Measurements from ENCODE around the gene ELL2.

ELL2 gene

DNA sequence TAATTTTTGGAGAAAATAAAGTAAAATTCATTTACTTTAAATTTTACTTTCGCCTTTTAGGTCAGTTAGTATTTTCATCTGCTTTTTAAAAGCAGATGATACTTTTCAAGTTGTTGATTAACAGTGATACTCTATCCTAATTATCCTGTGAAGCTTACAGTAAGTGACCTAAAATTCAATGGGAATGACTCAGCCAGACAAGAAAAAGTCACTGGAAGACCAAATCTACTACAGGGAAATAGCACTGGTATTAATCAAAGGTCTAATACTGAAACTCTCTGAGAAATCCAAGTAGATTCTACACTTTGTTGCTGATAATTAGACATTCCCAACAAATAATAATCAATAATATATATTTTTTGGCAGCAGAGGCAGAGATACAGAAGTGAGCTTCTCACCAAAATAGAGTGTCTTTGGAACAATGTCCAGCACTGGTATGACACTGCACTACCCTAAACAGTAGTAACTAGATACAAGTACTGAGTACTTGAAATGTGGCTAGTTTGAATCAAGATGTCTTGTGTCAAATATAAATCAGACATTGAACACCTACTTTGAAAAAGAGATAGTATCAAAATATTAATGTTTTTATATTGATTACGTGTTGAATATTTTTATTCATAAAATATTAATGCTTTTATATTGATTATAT, 22.8 kb upstream of the ELL2 start:
- H3K27ac ChIP-seq = no peak overlapping the region
- TF ChIP-seq Cebpa-rat (IDR thresholded peaks at IDR 0.05) = no peak
- H3K4me2 ChIP-seq = no peak overlapping the region
- H3K4me1 ChIP-seq = peaks cover 8% of the 10 kb centered on the region
- H3K9me3 ChIP-seq = no peaks in the 10 kb centered on the region
- H3K27me3 ChIP-seq = no peaks in the 10 kb centered on the region
- H3K9ac ChIP-seq = no peak overlapping the region
- no peak overlapping the region for H3K4me3 ChIP-seq
- H4K20me1 ChIP-seq = no peaks in the 10 kb centered on the region
- no peaks in the 10 kb centered on the region for H3K36me3 ChIP-seq

DNA sequence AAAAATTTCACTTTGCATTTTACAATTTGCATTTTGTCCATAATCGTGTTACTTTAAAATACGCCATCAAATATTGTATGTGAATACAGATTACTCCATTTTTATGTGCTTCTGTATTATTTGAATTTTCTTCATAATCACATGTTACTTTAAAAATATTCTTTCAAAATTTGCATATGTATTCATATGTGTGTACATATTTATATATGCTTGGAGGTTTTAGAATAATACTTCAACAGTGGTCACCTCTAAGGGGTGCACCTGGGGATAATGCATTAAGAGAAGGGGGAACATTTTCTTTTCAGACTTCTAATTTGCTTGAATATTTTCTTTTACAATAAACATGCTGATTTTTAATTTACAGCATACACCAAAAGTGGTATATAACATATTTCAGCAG, 21.9 kb upstream of the ELL2 start:
- no peak for TF ChIP-seq Cebpa-rat (IDR thresholded peaks at IDR 0.05)
- no peak overlapping the region for H3K4me2 ChIP-seq
- H3K27me3 ChIP-seq = no peaks in the 10 kb centered on the region
- H3K27ac ChIP-seq = no peak overlapping the region
- no peaks in the 10 kb centered on the region for H3K9me3 ChIP-seq
- no peak overlapping the region for H3K9ac ChIP-seq
- H4K20me1 ChIP-seq = no peaks in the 10 kb centered on the region
- H3K36me3 ChIP-seq = no peaks in the 10 kb centered on the region
- H3K4me1 ChIP-seq = peaks cover 8% of the 10 kb centered on the region
- H3K4me3 ChIP-seq = no peak overlapping the region

GRCh38 chr5:95983080-95983479, 21.4 kb upstream of the ELL2 start:
- no peak for TF ChIP-seq Cebpa-rat (IDR thresholded peaks at IDR 0.05)
- no peaks in the 10 kb centered on the region for H3K27me3 ChIP-seq
- no peaks in the 10 kb centered on the region for H3K36me3 ChIP-seq
- H3K27ac ChIP-seq = no peak overlapping the region
- no peak overlapping the region for H3K4me2 ChIP-seq
- H4K20me1 ChIP-seq = no peaks in the 10 kb centered on the region
- H3K9ac ChIP-seq = no peak overlapping the region
- H3K4me1 ChIP-seq = peaks cover 8% of the 10 kb centered on the region
- no peaks in the 10 kb centered on the region for H3K9me3 ChIP-seq
- no peak overlapping the region for H3K4me3 ChIP-seq

- Histone ChIP-seq H4K20me1 (no peaks in the 10 kb centered on the region), H3K27ac (no peak overlapping the region), H3K4me2 (no peak overlapping the region), H3K27me3 (no peaks in the 10 kb centered on the region), H3K4me1 (peaks cover 6% of the 10 kb centered on the region), H3K36me3 (no peaks in the 10 kb centered on the region), H3K9ac (no peak overlapping the region), H3K4me3 (no peak overlapping the region), H3K9me3 (no peaks in the 10 kb centered on the region)
- TF ChIP-seq Cebpa-rat (IDR thresholded peaks at IDR 0.05) = no peak
These were observed 15.0 kb upstream of the ELL2 start for GRCh38 chr5:95976606-95977005.

GRCh38 chr5:95975703-95976102, 14.1 kb upstream of the ELL2 start:
- no peak overlapping the region for H3K4me3 ChIP-seq
- no peaks in the 10 kb centered on the region for H4K20me1 ChIP-seq
- H3K4me1 ChIP-seq = no peaks in the 10 kb centered on the region
- no peak for TF ChIP-seq Cebpa-rat (IDR thresholded peaks at IDR 0.05)
- H3K36me3 ChIP-seq = no peaks in the 10 kb centered on the region
- H3K27ac ChIP-seq = no peak overlapping the region
- H3K27me3 ChIP-seq = no peaks in the 10 kb centered on the region
- H3K4me2 ChIP-seq = no peak overlapping the region
- H3K9ac ChIP-seq = no peak overlapping the region
- H3K9me3 ChIP-seq = no peaks in the 10 kb centered on the region

DNA sequence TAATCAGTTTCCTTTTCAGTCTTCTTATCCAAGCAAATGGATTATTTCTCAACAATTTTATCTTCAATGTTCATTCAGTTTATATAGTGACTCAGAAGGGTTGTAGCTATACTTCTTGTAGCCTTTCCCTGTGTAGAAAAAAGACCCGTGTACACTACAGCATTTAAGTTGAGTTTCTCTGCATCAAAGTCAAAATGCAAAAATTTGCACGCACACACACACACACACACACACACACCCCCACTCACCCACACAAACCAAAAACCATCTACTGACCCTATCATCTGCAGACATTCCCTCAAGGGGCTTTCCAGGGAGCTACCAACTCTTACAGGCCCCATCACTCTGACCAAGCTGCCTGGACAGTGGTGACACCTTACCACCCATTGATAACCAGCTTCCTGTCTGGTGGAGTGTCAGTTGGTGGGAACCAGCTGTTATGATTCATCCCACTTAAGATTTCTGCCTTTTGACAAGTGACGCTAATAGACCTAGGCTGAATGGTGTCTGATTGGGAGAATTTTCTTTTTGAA, 12.2 kb upstream of the ELL2 start:
- no peak overlapping the region for H3K9ac ChIP-seq
- H3K4me3 ChIP-seq = no peak overlapping the region
- H3K27me3 ChIP-seq = no peaks in the 10 kb centered on the region
- H3K36me3 ChIP-seq = no peaks in the 10 kb centered on the region
- no peak overlapping the region for H3K27ac ChIP-seq
- H4K20me1 ChIP-seq = no peaks in the 10 kb centered on the region
- no peaks in the 10 kb centered on the region for H3K9me3 ChIP-seq
- no peak for TF ChIP-seq Cebpa-rat (IDR thresholded peaks at IDR 0.05)
- no peaks in the 10 kb centered on the region for H3K4me1 ChIP-seq
- no peak overlapping the region for H3K4me2 ChIP-seq

GRCh38 chr5:95972196-95972595, 10.5 kb upstream of the ELL2 start:
- H3K9me3 ChIP-seq = no peaks in the 10 kb centered on the region
- no peak overlapping the region for H3K27ac ChIP-seq
- H3K36me3 ChIP-seq = no peaks in the 10 kb centered on the region
- H3K27me3 ChIP-seq = no peaks in the 10 kb centered on the region
- no peak overlapping the region for H3K4me2 ChIP-seq
- no peak for TF ChIP-seq Cebpa-rat (IDR thresholded peaks at IDR 0.05)
- H3K9ac ChIP-seq = no peak overlapping the region
- H3K4me1 ChIP-seq = no peaks in the 10 kb centered on the region
- H4K20me1 ChIP-seq = no peaks in the 10 kb centered on the region
- no peak overlapping the region for H3K4me3 ChIP-seq

- Histone ChIP-seq H4K20me1 (no peaks in the 10 kb centered on the region), H3K27ac (no peak overlapping the region), H3K9me3 (no peaks in the 10 kb centered on the region), H3K36me3 (no peaks in the 10 kb centered on the region), H3K4me1 (no peaks in the 10 kb centered on the region), H3K4me2 (no peak overlapping the region), H3K4me3 (no peak overlapping the region), H3K27me3 (no peaks in the 10 kb centered on the region), H3K9ac (no peak overlapping the region)
- no peak for TF ChIP-seq Cebpa-rat (IDR thresholded peaks at IDR 0.05)
These were observed 8.7 kb upstream of the ELL2 start for GRCh38 chr5:95970359-95970704.

DNA sequence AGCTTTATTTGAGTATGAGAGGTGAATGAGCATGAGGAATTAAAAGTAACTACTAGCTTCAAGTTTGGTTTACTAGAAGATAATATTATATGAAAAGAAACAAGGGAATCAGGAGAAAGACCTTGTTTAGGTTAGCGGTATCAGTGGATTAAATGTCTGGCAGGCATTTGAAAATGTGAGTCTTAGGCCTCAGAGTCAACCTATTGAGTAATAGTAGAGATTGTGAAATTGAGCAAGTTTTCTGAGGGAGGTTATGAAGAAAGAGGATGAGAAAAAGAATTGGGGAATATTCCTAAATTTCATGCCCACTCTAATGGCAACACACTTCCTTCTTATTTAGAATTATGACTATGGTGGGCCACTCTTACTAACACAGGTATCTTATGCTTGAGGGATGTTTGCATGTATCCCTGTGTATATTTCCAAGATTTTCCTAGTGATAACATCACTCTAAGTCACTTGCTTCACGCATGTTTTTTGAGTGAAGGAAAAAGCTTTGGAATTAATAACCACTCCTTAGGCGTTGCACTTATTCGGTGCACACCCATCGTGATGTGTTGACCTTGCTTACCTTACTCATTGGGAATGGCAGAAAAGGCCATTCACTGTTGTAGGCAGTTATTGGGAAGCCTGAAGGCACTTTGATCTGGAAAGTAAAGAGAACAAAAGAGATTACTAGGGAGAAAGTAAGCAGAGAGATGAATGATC, 8.2 kb upstream of the ELL2 start:
- no peak overlapping the region for H3K4me3 ChIP-seq
- no peaks in the 10 kb centered on the region for H4K20me1 ChIP-seq
- H3K4me2 ChIP-seq = no peak overlapping the region
- no peaks in the 10 kb centered on the region for H3K36me3 ChIP-seq
- no peak for TF ChIP-seq Cebpa-rat (IDR thresholded peaks at IDR 0.05)
- no peaks in the 10 kb centered on the region for H3K9me3 ChIP-seq
- H3K27me3 ChIP-seq = no peaks in the 10 kb centered on the region
- no peaks in the 10 kb centered on the region for H3K4me1 ChIP-seq
- no peak overlapping the region for H3K9ac ChIP-seq
- no peak overlapping the region for H3K27ac ChIP-seq

DNA sequence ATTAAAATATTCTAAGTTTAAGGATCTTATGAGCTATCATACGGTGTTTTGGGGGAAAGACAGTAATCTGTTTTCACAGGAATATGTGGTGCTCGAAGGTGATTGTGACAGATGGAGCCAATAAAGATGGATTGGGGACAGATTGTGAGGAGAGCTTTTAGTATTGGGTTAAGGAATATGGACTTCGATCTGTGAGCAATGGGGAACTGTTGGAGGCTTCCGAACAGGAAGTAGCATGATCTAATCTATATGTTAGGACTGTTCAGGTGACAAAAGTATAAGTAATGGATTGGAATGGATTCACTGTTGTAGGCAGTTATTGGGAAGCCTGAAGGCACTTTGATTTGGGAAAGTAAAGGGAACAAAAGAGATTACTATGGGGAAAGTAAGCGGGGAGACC, 7.4 kb upstream of the ELL2 start:
- no peaks in the 10 kb centered on the region for H3K27me3 ChIP-seq
- H3K36me3 ChIP-seq = no peaks in the 10 kb centered on the region
- no peaks in the 10 kb centered on the region for H3K9me3 ChIP-seq
- no peak overlapping the region for H3K4me3 ChIP-seq
- TF ChIP-seq Cebpa-rat (IDR thresholded peaks at IDR 0.05) = no peak
- H4K20me1 ChIP-seq = no peaks in the 10 kb centered on the region
- no peak overlapping the region for H3K27ac ChIP-seq
- no peak overlapping the region for H3K9ac ChIP-seq
- no peak overlapping the region for H3K4me2 ChIP-seq
- H3K4me1 ChIP-seq = no peaks in the 10 kb centered on the region

All from BLaER1 (cell line).